Measurements from ENCODE around the gene HS3ST4.

The HS3ST4 gene

DNA sequence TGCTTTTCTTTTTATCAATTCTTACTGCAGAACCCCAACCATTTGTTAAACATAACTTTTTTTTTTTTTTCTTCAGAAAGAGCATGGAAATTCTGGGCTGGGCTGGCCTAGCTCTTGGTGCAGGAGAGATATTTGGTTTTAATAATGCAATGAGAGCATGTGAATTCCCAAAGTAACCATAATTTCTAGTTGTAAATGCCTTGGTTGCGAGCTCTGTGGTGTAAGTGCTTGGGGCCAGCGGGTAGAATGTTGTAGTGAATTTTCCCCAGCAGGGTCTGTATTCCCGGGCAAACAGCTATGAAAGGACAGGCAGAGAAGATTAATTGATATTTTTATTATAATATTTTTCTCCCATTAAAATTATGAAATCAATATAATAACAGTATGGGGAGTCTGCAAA lies 465.6 kb downstream of the HS3ST4 start:
- DNase-seq (ENCODE audit: extremely low read depth in 1 of 2, low read depth in 1 of 2), result no peak

DNA sequence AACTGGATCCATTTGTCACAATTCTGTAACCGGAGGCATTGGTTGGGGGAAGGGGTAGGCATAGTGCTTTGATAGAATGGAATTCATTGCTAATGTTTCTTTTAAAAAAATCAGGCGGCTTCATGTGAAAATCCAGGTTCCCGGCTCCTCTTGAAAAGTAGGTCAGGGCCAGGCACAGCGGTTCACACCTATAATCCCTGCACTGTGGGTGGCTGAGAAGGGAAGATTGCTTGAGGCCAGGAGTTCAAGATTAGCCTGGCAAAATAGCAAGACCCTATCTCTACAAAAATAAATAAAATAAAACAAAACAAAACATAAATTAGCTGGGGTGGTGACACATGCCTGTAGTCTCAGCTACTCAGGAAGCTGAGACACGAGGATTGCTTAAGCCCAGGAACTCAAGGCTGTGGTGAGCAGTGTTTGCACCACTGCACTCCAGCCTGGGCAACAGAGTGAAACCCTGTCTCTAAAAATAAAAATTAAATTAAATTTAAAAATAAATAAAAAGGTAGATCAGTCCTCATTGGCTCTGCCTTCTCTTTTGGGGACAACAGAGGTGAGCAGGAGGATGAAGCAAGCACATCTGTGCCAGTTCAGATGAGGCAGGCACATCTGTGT lies 466.5 kb downstream of the HS3ST4 start:
- no peak for DNase-seq (ENCODE audit: extremely low read depth in 1 of 2, low read depth in 1 of 2)

DNA sequence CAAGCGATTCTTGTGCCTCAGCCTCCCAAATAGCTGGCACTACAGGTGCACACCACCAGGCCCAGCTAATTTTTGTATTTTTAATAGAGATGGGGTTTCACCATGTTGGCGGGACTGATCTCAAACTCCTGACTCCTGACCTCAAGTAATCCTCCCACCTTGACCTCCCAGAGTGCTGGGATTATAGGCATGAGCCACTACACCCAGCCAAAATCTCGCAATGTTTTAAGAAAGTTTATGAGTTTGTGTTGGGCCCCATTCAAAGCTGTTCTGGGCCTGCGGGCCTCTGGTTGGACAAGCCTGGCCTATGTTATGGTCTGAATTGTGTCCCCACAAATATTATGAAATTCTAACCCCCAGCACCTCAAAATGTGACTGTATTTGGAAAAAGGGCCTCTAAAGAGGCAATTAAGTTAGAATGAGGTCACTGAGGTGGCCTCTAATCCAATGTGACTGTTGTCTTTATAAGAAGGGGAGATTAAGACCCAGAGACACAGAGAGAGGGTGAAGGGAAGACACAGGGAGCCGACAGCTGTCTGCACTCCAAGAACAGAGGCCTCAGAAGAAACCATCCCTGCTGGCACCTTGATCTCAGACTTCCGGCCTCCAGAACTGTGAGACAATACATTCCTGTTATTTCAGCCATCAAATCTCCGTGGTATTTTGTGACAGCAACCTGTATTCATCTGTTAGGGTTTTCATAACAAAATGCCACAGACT lies 469.9 kb downstream of the HS3ST4 start:
- DNase-seq (ENCODE audit: extremely low read depth in 1 of 2, low read depth in 1 of 2), result no peak

DNA sequence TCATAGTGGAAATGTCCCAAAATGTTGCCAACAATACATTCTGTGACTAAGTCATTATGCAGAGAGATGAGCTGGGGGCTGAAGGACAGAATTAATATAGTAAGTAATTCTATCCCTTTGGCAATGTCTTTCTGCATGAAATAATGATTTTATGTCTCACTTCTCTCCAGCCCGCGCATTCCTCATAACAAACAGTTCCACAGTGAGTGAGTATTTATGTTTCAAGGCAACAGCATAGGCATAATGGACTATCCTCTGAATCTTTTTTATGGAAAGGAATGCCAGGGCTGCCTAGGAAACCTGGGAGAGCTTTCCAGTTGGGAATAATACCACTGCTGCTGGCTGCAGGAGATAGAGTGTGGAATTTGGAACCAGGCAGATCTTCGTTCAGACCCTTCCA lies 477.7 kb downstream of the HS3ST4 start:
- DNase-seq (ENCODE audit: extremely low read depth in 1 of 2, low read depth in 1 of 2), result no peak

DNA sequence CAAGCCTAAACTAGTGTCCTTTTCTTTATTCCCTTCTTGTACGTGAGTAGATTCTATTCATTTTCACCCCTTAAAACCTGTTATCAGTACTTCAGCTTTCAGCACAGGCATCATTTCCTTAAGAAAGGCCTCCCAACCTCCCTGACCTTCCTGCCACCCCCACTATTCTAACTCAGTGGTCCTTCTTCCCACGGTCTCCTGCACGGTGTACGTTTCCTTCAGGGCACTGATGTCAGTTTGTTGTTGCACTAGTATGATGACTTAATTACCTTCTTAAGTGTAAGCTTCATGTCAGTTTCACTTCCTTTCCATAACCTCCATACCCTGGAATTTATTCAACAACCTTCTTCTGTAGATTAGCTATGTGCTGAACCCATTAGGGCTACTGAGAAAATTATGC lies 484.2 kb downstream of the HS3ST4 start:
- DNase-seq (ENCODE audit: extremely low read depth in 1 of 2, low read depth in 1 of 2), result no peak

DNA sequence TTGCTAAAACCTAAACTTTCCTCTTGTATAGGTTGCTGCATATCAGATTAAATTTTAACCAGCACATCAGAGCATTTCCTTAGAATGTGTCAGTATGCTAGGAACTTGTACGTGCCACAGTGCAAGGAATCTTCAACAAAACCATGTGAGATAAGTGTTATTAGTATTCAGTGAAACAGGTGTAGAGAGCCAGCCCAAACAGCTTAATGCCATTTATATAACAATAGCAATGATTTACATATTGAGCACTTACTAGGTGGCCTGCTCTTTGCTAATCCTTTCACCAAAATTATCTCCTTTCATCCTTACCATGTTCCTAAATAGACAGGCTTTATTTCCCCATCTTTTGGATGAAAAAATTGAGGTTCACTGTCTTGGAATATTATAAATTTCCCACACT lies 485.7 kb downstream of the HS3ST4 start:
- DNase-seq (ENCODE audit: extremely low read depth in 1 of 2, low read depth in 1 of 2), result no peak

DNA sequence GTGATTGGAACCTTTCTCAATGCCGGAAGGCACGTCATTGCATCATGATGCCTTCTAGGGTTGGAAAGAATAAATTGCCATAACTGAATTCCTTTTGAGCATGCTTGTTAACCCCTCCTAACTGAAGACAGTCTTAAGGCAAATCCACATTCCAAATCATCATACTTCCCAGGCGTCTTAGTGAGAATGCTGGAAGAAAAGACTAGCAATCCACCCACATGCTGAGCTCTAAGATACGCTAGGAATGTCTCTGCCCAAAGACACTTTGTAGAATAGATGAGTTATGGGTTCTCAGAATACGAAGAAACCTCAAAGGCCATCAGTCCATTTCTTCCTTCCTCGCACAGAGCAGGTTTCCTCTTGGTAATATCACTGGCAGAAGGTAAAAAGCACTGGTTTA lies 486.5 kb downstream of the HS3ST4 start:
- DNase-seq (ENCODE audit: extremely low read depth in 1 of 2, low read depth in 1 of 2), result no peak

DNA sequence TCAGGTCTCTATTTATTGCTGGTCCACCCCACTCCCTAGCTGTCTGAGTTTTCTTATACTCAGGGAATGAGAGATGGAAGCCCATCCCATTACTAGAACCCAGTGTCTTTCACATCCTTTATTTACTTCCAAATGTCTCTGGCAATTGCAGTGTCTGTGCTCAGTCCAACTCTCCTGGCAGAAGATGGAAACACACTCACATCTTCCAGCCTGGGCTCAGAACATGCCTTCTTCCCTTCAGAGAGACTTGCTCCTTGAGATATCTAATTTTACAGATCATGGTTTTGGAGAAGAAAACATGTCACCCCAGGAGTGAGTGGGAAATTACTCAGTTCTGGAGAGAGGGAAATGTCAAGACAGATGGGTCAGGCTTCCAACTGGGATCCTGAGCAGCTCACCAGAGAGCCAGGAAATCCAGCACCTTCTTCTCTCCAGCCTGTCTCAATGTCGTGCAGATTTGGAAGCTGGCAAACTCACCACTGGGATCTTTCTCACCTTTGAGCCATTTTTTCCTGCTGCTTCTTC lies 494.4 kb downstream of the HS3ST4 start:
- DNase-seq (ENCODE audit: extremely low read depth in 1 of 2, low read depth in 1 of 2), result no peak
